A549 (cell line): Measurements from ENCODE around the gene MLNR. TPM values are rescaled to one million over a fixed set of nuclear protein-coding genes. Genes with fewer than 3 reads are reported as not detected.

Source experiments
- ATAC-seq, 2 experiments: fragments of 200-7000 bp in 1 of 2; fragments of >200 bp in 1 of 2; cut with Nextera tagmentation in 1 of 2; cut with Tn5 transposase in 1 of 2; 3 replicates each; pipeline versions ENCODE4 v1.8.0 to v1.9.1; 2018 to 2020; ENCODE audit warnings: mild to moderate bottlenecking in 1 of 2, moderate library complexity in 1 of 2
- CTCF ChIA-PET: fragments of 300-600 bp; sonication (Branson Sonifier 250); formaldehyde crosslinking; extraction: SDS; loops from one replicate; lab custom pipeline; 2021; ENCODE audit warnings: antibody characterized with exemption, inconsistent platforms; lab: Yijun Ruan, JAX
- POLR2A ChIA-PET: fragments of 350-600 bp; formaldehyde crosslinking; extraction: SDS; loops from one replicate; lab custom pipeline; 2021; ENCODE audit warnings: antibody characterized with exemption, inconsistent platforms; lab: Yijun Ruan, JAX
- DNase-seq, 2 experiments: peaks; one replicate each; pipeline versions ENCODE4 v3.0.0 to v3.0.0-alpha.2; 2011 to 2016; ENCODE audit warnings: low read depth in 1 of 2, low spot score in 1 of 2
- FAIRE-seq: peaks from 2 replicates; lab custom pipeline; 2011; peaks lifted over from hg19 to GRCh38; lab: Jason Lieb, UNC
- H3K27ac ChIP-seq, 2 experiments: fragments of >200 bp; sonication (Bioruptor Twin); formaldehyde crosslinking; 3 replicates each; pipeline ENCODE4 v1.5.1; 2016 to 2017
- H3K4me1 ChIP-seq: fragments of >200 bp; sonication (Bioruptor Twin); formaldehyde crosslinking; 3 replicates; pipeline ENCODE4 v1.6.1; 2016
- H3K4me2 ChIP-seq: fragments of >200 bp; sonication (Bioruptor Twin); formaldehyde crosslinking; 3 replicates; pipeline ENCODE4 v1.6.1; 2016
- H3K4me3 ChIP-seq: fragments of >200 bp; sonication (Bioruptor Twin); formaldehyde crosslinking; 3 replicates; pipeline ENCODE4 v1.5.1; 2016
- H3K9me3 ChIP-seq: fragments of >200 bp; sonication (Bioruptor Twin); formaldehyde crosslinking; 3 replicates; pipeline ENCODE4 v1.6.1; 2016
- BHLHE40 ChIP-seq: IDR thresholded peaks from 2 replicates; pipeline ENCODE4 v1.6.1; 2012; ENCODE audit warnings: low read depth, low read length, inconsistent platforms
- GATA3 ChIP-seq: IDR thresholded peaks from 2 replicates; pipeline ENCODE4 v1.6.1; 2012; ENCODE audit warnings: borderline replicate concordance
- HOXB13 ChIP-seq: fragments of 250-450 bp; sonication (Bioruptor Pico); IDR thresholded peaks from 2 replicates; pipeline ENCODE4 v1.5.0; 2020; ENCODE audit warnings: low read depth, mild to moderate bottlenecking, moderate library complexity
- SMC3 ChIP-seq: fragments of >200 bp; sonication (Bioruptor Twin); formaldehyde crosslinking; IDR thresholded peaks from 3 replicates; pipeline ENCODE4 v1.6.1; 2018; ENCODE audit warnings: inconsistent platforms
- SREBF2 ChIP-seq: fragments of 450-650 bp; IDR thresholded peaks from 2 replicates; pipeline ENCODE4 v1.6.1; 2014; ENCODE audit warnings: mild to moderate bottlenecking, moderate library complexity
- WGBS: methylation state at CpG from one replicate; pipeline ENCODE4 v1.1.6; 2017; ENCODE audit errors: missing lambda C conversion rate; 5-methylcytosine and 5-hydroxymethylcytosine counted together
- polyA plus RNA-seq, 4 experiments: library from polyadenylated mRNA; depleted of rRNA in 3 of 4; stranded (reverse); fragments of >200 nt; fragmentation: RNase III in 1 of 4; extraction: RNeasy Plus Mini Kit Qiagen cat#74134 plus additional on column Dnase treatment in 1 of 4; gene quantifications; 2 replicates in 3 of 4; 3 replicates in 1 of 4; pipeline ENCODE4 v1.2.3, GENCODE V29; 2011 to 2017
- TF ChIP-seq, protein P1 (sequence below): fragments of 200-600 bp; sonication (generic); IDR thresholded peaks from 2 replicates; pipeline ENCODE4 v1.6.1; 2016; ENCODE audit warnings: antibody characterized with exemption, mild to moderate bottlenecking, moderate library complexity
- TF ChIP-seq, protein P2 (sequence below): fragments of 150-350 bp; IDR thresholded peaks from 2 replicates; pipeline ENCODE4 v1.6.1; 2014; ENCODE audit warnings: low read depth, mild to moderate bottlenecking, low read length
- TF ChIP-seq, protein P3 (sequence below): fragments of 250-450 bp; sonication (Bioruptor Pico); IDR thresholded peaks from 2 replicates; pipeline ENCODE4 v1.5.0; 2020; ENCODE audit warnings: low read depth, mild to moderate bottlenecking, moderate library complexity
- TF ChIP-seq, protein P4 (sequence below): IDR thresholded peaks from 2 replicates; pipeline ENCODE4 v1.6.1; 2012
- TF ChIP-seq, protein P5 (sequence below): fragments of >200 bp; sonication (Bioruptor Twin); formaldehyde crosslinking; IDR thresholded peaks from 3 replicates; pipeline ENCODE4 v1.6.1; 2016

Gene MLNR
- polyA plus RNA-seq, 2 of the 4 experiments (the other 2 are of a cell fraction) = 0.30 to 0.63 TPM

DNA sequence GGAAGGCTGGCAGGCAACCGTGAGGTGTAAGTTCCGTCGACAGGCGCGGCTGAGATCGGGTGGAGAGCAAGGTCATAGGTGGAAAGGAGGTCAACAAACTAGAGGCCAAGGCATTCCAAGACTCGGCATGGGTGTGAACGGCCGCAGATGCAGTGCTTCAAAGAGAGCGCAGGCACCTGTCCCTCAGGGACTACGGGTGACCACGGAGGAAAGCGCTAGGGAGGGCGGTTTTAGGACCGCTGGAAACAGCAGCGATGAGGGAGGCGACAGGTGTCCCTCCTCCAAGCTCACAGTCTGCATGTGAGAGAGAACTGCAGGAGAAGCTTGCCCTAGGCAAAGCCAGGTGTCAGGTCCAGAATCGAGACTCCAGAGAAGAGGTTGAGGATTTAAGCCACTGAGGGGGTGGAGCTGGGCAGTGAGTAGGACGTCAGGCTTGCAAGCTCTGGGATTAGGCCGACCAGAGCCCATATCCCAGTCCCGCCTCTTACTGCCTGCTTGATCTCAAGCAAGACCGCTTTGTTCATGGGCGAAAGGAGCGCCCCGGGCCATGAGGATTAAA, 1.6 kb upstream of the MLNR start (continued):
- TF ChIP-seq, protein P1, sequence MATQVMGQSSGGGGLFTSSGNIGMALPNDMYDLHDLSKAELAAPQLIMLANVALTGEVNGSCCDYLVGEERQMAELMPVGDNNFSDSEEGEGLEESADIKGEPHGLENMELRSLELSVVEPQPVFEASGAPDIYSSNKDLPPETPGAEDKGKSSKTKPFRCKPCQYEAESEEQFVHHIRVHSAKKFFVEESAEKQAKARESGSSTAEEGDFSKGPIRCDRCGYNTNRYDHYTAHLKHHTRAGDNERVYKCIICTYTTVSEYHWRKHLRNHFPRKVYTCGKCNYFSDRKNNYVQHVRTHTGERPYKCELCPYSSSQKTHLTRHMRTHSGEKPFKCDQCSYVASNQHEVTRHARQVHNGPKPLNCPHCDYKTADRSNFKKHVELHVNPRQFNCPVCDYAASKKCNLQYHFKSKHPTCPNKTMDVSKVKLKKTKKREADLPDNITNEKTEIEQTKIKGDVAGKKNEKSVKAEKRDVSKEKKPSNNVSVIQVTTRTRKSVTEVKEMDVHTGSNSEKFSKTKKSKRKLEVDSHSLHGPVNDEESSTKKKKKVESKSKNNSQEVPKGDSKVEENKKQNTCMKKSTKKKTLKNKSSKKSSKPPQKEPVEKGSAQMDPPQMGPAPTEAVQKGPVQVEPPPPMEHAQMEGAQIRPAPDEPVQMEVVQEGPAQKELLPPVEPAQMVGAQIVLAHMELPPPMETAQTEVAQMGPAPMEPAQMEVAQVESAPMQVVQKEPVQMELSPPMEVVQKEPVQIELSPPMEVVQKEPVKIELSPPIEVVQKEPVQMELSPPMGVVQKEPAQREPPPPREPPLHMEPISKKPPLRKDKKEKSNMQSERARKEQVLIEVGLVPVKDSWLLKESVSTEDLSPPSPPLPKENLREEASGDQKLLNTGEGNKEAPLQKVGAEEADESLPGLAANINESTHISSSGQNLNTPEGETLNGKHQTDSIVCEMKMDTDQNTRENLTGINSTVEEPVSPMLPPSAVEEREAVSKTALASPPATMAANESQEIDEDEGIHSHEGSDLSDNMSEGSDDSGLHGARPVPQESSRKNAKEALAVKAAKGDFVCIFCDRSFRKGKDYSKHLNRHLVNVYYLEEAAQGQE = no peak
- TF ChIP-seq, protein P2, sequence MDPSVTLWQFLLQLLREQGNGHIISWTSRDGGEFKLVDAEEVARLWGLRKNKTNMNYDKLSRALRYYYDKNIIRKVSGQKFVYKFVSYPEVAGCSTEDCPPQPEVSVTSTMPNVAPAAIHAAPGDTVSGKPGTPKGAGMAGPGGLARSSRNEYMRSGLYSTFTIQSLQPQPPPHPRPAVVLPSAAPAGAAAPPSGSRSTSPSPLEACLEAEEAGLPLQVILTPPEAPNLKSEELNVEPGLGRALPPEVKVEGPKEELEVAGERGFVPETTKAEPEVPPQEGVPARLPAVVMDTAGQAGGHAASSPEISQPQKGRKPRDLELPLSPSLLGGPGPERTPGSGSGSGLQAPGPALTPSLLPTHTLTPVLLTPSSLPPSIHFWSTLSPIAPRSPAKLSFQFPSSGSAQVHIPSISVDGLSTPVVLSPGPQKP = no peak

DNA sequence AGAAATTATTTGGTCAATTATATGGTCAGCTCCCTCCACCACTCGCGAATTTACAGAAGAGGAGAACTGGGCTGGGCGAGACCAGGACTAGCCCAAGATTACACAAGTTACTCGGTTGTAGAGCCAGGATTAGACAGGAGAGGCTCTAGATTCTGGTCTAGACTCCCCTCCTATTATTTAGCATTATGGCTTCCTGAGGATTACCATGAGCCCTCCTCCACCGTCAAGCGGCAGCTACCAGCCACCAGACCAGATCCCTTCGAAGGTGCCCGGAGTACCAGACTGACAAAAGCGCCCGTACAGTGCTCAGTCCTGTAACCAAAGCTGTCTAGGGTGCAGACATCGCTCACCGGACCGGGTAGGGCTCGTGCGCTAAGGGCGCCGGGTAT, 497 bp upstream of the MLNR start:
- whole genome bisulfite sequencing = 36% methylated on average over 10 of the region's 17 CpGs
- no peak for DNase-seq
- H3K9me3 ChIP-seq = no peaks in the 10 kb centered on the region
- CTCF ChIA-PET = interaction anchor here (1.0 to 1.5 kb wide), 5 partner anchors 10 to 61 kb away, joined by 3 to 4 read pairs (median 3); no protein-coding TSS in a partner anchor
- peak overlapping the region; percentile 58 for H3K4me3 ChIP-seq
- H3K4me2 ChIP-seq = peak overlapping the region; percentile 77
- TF ChIP-seq, protein P3, sequence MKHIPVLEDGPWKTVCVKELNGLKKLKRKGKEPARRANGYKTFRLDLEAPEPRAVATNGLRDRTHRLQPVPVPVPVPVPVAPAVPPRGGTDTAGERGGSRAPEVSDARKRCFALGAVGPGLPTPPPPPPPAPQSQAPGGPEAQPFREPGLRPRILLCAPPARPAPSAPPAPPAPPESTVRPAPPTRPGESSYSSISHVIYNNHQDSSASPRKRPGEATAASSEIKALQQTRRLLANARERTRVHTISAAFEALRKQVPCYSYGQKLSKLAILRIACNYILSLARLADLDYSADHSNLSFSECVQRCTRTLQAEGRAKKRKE (CRISPR knock-in tag) = no peak
- no peak for TF ChIP-seq BHLHE40
- TF ChIP-seq, protein P4, sequence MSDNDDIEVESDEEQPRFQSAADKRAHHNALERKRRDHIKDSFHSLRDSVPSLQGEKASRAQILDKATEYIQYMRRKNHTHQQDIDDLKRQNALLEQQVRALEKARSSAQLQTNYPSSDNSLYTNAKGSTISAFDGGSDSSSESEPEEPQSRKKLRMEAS = peak; percentile 45; the same call in 1 of the 2 replicates
- TF ChIP-seq, all 56 proteins: peak for 1
- Histone ChIP-seq H3K27ac (peak overlapping the region; percentile 71 to 89), H3K4me1 (no peaks in the 10 kb centered on the region)
- POLR2A ChIA-PET = interaction anchor here (0.6 to 1.0 kb wide), 4 partner anchors 12 to 243 kb away, joined by 3 to 5 read pairs (median 3); partner anchors contain the start of gene CDADC1
- ATAC-seq (no peak; a peak in 3 of 6 replicates), FAIRE-seq (no peak)

DNA sequence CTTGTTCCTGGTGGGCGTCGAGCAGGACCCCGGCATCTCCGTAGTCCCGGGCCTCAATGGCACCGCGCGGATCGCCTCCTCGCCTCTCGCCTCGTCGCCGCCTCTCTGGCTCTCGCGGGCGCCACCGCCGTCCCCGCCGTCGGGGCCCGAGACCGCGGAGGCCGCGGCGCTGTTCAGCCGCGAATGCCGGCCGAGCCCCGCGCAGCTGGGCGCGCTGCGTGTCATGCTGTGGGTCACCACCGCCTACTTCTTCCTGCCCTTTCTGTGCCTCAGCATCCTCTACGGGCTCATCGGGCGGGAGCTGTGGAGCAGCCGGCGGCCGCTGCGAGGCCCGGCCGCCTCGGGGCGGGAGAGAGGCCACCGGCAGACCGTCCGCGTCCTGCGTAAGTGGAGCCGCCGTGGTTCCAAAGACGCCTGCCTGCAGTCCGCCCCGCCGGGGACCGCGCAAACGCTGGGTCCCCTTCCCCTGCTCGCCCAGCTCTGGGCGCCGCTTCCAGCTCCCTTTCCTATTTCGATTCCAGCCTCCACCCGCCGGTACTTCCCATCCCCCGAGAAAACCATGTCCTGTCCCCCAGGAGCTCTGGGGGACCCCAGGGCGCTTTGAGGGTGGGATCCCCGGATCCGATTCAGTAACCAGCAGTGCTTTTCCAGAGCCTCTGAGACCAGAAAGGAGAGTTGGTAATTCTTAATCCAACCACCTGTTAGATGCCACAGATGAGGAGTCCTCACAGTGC, 885 bp downstream of the MLNR start:
- no peak for DNase-seq

DNA sequence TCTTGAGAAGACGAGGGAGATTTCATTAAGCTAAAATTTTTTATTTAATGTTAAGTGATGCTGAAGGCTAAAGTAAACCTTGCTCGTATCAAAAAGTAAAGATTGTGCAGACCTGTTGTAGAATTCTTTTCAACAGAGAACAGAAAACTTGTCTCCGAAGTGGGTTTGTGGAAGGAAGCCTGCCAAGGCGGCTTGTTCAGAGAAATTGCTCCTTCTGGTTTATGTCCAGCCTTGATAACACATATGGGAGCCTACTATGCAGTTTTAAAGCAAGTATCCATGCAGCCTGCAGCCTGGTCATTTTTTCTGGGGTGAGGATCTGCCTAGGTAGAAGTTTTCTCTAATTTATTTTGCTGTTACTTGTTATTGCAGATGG, 1.4 kb downstream of the MLNR start:
- ATAC-seq (no peak), FAIRE-seq (no peak)
- no peak overlapping the region for H3K27ac ChIP-seq
- POLR2A ChIA-PET = no interaction called here
- TF ChIP-seq HOXB13 (CRISPR knock-in tag) = no peak
- TF ChIP-seq, all 56 proteins: peak for 0
- Histone ChIP-seq H3K9me3 (no peaks in the 10 kb centered on the region), H3K4me2 (no peak overlapping the region), H3K4me1 (no peaks in the 10 kb centered on the region; the same call in 2 of the 3 replicates), H3K4me3 (no peak overlapping the region)
- DNase-seq = no peak
- CTCF ChIA-PET = interaction anchor here (1.3 kb wide), 1 partner anchor 59 kb away, joined by 3 read pairs; no protein-coding TSS in a partner anchor
- WGBS = 86% methylated on average over 4 of the region's 4 CpGs

More for the DNA sequence above, 885 bp downstream of the MLNR start:
- CTCF ChIA-PET = interaction anchor here (1.3 kb wide), 1 partner anchor 60 kb away, joined by 3 read pairs; no protein-coding TSS in a partner anchor
- Histone ChIP-seq H3K4me2 (peak overlapping the region; percentile 77; the same call in 1 of the 3 replicates), H3K4me3 (no peak overlapping the region), H3K9me3 (no peaks in the 10 kb centered on the region), H3K27ac (no peak overlapping the region)
- ATAC-seq (no peak), FAIRE-seq (no peak)
- POLR2A ChIA-PET = no interaction called here
- TF ChIP-seq SREBF2 = no peak
- no peak for TF ChIP-seq GATA3
- TF ChIP-seq, protein P5, sequence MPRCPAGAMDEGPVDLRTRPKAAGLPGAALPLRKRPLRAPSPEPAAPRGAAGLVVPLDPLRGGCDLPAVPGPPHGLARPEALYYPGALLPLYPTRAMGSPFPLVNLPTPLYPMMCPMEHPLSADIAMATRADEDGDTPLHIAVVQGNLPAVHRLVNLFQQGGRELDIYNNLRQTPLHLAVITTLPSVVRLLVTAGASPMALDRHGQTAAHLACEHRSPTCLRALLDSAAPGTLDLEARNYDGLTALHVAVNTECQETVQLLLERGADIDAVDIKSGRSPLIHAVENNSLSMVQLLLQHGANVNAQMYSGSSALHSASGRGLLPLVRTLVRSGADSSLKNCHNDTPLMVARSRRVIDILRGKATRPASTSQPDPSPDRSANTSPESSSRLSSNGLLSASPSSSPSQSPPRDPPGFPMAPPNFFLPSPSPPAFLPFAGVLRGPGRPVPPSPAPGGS = no peak
- no peak for TF ChIP-seq SMC3
- TF ChIP-seq, all 56 proteins: peak for 0
- WGBS = 93% methylated on average over 38 of the region's 73 CpGs
- no peaks in the 10 kb centered on the region; the same call in 2 of the 3 replicates for H3K4me1 ChIP-seq
